Stomach (tissue), 9 donors: ENCODE results near the gene FGL2. TPM values are rescaled to one million over a fixed set of nuclear protein-coding genes. Genes with fewer than 3 reads are reported as not detected.

Experiments used
- DNase-seq, 2 donors: peaks; one replicate each; pipeline versions ENCODE4 v3.0.0 to v3.0.0-alpha.2; 2013 to 2019
- H3K27ac ChIP-seq, 5 donors: fragments of 200-600 bp in 4 of 5; sonication (generic) in 4 of 5; one replicate each; pipeline ENCODE4 v1.5.1; 2013 to 2019; ENCODE audit warnings: mild to moderate bottlenecking in 1 of 5, moderate library complexity in 1 of 5
- H3K27me3 ChIP-seq, 3 donors: fragments of 200-600 bp; sonication (generic); one replicate each; pipeline ENCODE4 v1.5.1; 2017 to 2019; ENCODE audit warnings: mixed run types in 1 of 3
- H3K36me3 ChIP-seq, 4 donors: fragments of 200-600 bp; sonication (generic); 1 replicate in 3 of 4; 2 replicates in 1 of 4; pipeline ENCODE4 v1.5.1; 2016 to 2019
- H3K4me1 ChIP-seq, 4 donors: fragments of 200-600 bp; sonication (generic); one replicate each; pipeline ENCODE4 v1.5.1; 2016 to 2019
- H3K4me3 ChIP-seq, 4 donors: fragments of 200-600 bp; sonication (generic) in 3 of 4; one replicate each; pipeline ENCODE4 v1.5.1; 2016 to 2019; ENCODE audit warnings: mild to moderate bottlenecking in 1 of 4
- H3K9me3 ChIP-seq, 4 donors: fragments of 200-600 bp; sonication (generic); one replicate each; pipeline ENCODE4 v1.5.1; 2016 to 2019
- CTCF ChIP-seq, 7 experiments: fragments of 450-650 bp in 4 of 7; fragments of 200-600 bp in 3 of 7; sonication (generic) in 3 of 7; IDR thresholded peaks; one replicate each; pipeline ENCODE4 v1.5.1; 2016 to 2019; ENCODE audit warnings: antibody characterized with exemption in 7 of 7, control low read depth in 2 of 7, mild to moderate bottlenecking in 1 of 7
- EP300 ChIP-seq: sonication (generic); formaldehyde crosslinking; IDR thresholded peaks from one replicate; pipeline ENCODE4 v1.6.1; 2017; ENCODE audit warnings: antibody characterized with exemption
- POLR2A ChIP-seq, 4 donors: fragments of 450-650 bp; IDR thresholded peaks; one replicate each; pipeline ENCODE4 v1.6.1; 2016; ENCODE audit warnings: antibody characterized with exemption in 4 of 4, control low read depth in 2 of 4, mild to moderate bottlenecking in 1 of 4, moderate library complexity in 1 of 4
- POLR2AphosphoS5 ChIP-seq, 3 donors: sonication (generic); formaldehyde crosslinking; IDR thresholded peaks; one replicate each; pipeline ENCODE4 v1.6.1; 2016; ENCODE audit warnings: antibody characterized with exemption in 3 of 3
- WGBS, 5 donors: extraction: QIAGEN DNeasy Blood & Tissue Kit in 3 of 5; methylation state at CpG; one replicate each; pipeline versions ENCODE4 v1.1.5 to v1.1.7; 2013 to 2018; 5-methylcytosine and 5-hydroxymethylcytosine counted together
- intact Hi-C: fragments of 100-400 bp; cut with DNase I; formaldehyde crosslinking; loops from one replicate; pipeline ENCODE4 v1.15.1; 2023; ENCODE audit warnings: low total_unique reads
- polyA plus RNA-seq, 3 donors: library from polyadenylated mRNA; stranded (reverse); fragments of 200-250 nt; gene quantifications; one replicate each; pipeline ENCODE4 v1.2.3, GENCODE V29; 2013
- total RNA-seq, 5 donors: library from RNA; depleted of rRNA; stranded (reverse); fragments of >200 nt; gene quantifications; one replicate each; pipeline versions ENCODE4 v1.1.0 to v1.2.3, GENCODE V29; 2014 to 2016
- donor health status: healthy with polysubstance abuse.
- donor health status: Bipolar disorder and iron deficiency.
- donor health status: healthy.

Gene FGL2
- total and polyA plus RNA-seq, 8 donors = 0.87 to 179 (median 13.5) TPM

GRCh38 chr7:77217474-77218185 lies 18.0 kb upstream of the FGL2 start:
- Histone ChIP-seq H3K4me3 (no peak overlapping the region), H3K36me3 (no peaks in the 10 kb centered on the region), H3K4me1 (no peaks in the 10 kb centered on the region), H3K27me3 (no peaks in the 10 kb centered on the region), H3K9me3 (peaks cover 0 to 8% (median 3%) of the 10 kb centered on the region in 4 donors), H3K27ac (no peak overlapping the region)
- TF ChIP-seq POLR2A (IDR thresholded peaks at IDR 0.05) (no peak), CTCF (IDR thresholded peaks at IDR 0.05) (no peak), EP300 (no peak)
- 94 to 100% (median 96%) methylated on average over 2 of the region's 2 CpGs for WGBS, 5 donors
- intact Hi-C loops = no loop called here
- DNase-seq = no peak

- Histone ChIP-seq H3K4me3 (no peak overlapping the region), H3K27me3 (no peaks in the 10 kb centered on the region), H3K4me1 (no peaks in the 10 kb centered on the region), H3K9me3 (peaks cover 0 to 8% (median 3%) of the 10 kb centered on the region in 4 donors), H3K27ac (no peak overlapping the region), H3K36me3 (no peaks in the 10 kb centered on the region)
- TF ChIP-seq EP300 = no peak
- no peak for TF ChIP-seq CTCF (IDR thresholded peaks at IDR 0.05)
- no peak for TF ChIP-seq POLR2AphosphoS5 (IDR thresholded peaks at IDR 0.05)
- TF ChIP-seq POLR2A (IDR thresholded peaks at IDR 0.05) = no peak
- WGBS, 5 donors = 81 to 91% (median 88%) methylated on average over 3 of the region's 3 CpGs
- no peak for DNase-seq
- intact Hi-C loops = no loop called here
Observed at GRCh38 chr7:77216181-77216845, 16.7 kb upstream of the FGL2 start.

- TF ChIP-seq POLR2AphosphoS5 (IDR thresholded peaks at IDR 0.05) = no peak
- TF ChIP-seq CTCF (IDR thresholded peaks at IDR 0.05) = no peak
- TF ChIP-seq POLR2A (IDR thresholded peaks at IDR 0.05) = no peak
- TF ChIP-seq EP300 = no peak
- Histone ChIP-seq H3K27me3 (no peaks in the 10 kb centered on the region), H3K9me3 (peaks cover 9 to 20% (median 15%) of the 10 kb centered on the region in 4 donors), H3K4me1 (no peaks in the 10 kb centered on the region), H3K36me3 (peaks cover 0 to 10% (median 2%) of the 10 kb centered on the region in 4 donors), H3K4me3 (no peak overlapping the region), H3K27ac (no peak overlapping the region)
- no peak for DNase-seq
- 92 to 99% (median 97%) methylated on average over 6 of the region's 6 CpGs for WGBS, 5 donors
- intact Hi-C loops = no loop called here
Observed at GRCh38 chr7:77209479-77210139, 10.0 kb upstream of the FGL2 start.

- peaks cover 0 to 10% (median 2%) of the 10 kb centered on the region in 4 donors for H3K36me3 ChIP-seq
- no peaks in the 10 kb centered on the region for H3K4me1 ChIP-seq
- intact Hi-C loops = no loop called here
- no peak overlapping the region for H3K4me3 ChIP-seq
- peaks cover 9 to 20% (median 15%) of the 10 kb centered on the region in 4 donors for H3K9me3 ChIP-seq
- no peak for DNase-seq
- no peaks in the 10 kb centered on the region for H3K27me3 ChIP-seq
- no peak overlapping the region for H3K27ac ChIP-seq
- TF ChIP-seq EP300 = no peak
- TF ChIP-seq POLR2A (IDR thresholded peaks at IDR 0.05) = no peak
- TF ChIP-seq POLR2AphosphoS5 (IDR thresholded peaks at IDR 0.05) = no peak
- TF ChIP-seq CTCF (IDR thresholded peaks at IDR 0.05) = no peak
Observed at GRCh38 chr7:77208416-77208815, 8.8 kb upstream of the FGL2 start.
